Measurements from ENCODE around the gene DTWD2.

- TF ChIP-seq CTCF (IDR thresholded peaks at IDR 0.05): no peak
- TF ChIP-seq POLR2A (IDR thresholded peaks at IDR 0.05): no peak
Measured at GRCh38 chr5:118953652-118954005, 34.7 kb downstream of the DTWD2 start.
